Astrocyte of the spinal cord (primary cell): ENCODE data around the gene ZPBP2.
A peak's percentile ranks its signal among the peaks of the same experiment; 100 is the strongest.
"Not testable (repeated sequence)": the region's sequence is repeated elsewhere in the genome, so short reads cannot be mapped to it uniquely, and the experiment has no call there.

Experiments
- DNase-seq: peaks from one replicate; pipeline ENCODE4 v3.0.0; 2011; ENCODE audit warnings: low read depth, low spot score
- H3K4me3 ChIP-seq: 2 replicates; pipeline ENCODE4 v1.5.1; 2011; ENCODE audit warnings: low read depth, mild to moderate bottlenecking, low read length, moderate library complexity
- in situ Hi-C: cut with HindIII; loops from 2 replicates; pipeline ENCODE4 v1.10.0; 2017; ENCODE audit warnings: low sequenced_read_pairs
- TF ChIP-seq, protein P1 (sequence below): IDR thresholded peaks from 2 replicates; pipeline ENCODE4 v1.5.1; 2012; ENCODE audit warnings: low read depth, mild to moderate bottlenecking, low read length, inconsistent platforms

The ZPBP2 gene

DNA sequence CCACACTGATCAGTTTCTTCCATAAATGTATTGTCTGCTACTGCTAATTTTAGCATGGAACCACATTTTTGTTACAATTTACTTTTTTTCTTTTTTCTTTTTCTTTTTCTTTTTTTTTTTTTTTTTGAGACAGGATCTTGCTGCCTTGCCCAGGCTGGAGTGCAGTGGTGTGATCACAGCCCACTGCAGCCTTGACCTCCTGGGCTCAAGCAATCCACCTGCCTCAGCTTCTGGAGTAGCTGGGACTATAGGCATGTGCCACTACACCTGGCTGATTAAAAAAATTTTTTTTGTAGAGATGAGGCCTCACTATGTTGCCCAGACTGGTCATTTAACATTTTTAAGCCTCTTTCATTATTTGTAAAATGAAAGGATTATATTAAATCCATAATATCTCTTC, 19.1 kb downstream of the ZPBP2 start:
- DNase-seq, result no peak
- in situ Hi-C loops, result no loop called here
- H3K4me3 ChIP-seq, result no peak overlapping the region
- TF ChIP-seq, protein P1, sequence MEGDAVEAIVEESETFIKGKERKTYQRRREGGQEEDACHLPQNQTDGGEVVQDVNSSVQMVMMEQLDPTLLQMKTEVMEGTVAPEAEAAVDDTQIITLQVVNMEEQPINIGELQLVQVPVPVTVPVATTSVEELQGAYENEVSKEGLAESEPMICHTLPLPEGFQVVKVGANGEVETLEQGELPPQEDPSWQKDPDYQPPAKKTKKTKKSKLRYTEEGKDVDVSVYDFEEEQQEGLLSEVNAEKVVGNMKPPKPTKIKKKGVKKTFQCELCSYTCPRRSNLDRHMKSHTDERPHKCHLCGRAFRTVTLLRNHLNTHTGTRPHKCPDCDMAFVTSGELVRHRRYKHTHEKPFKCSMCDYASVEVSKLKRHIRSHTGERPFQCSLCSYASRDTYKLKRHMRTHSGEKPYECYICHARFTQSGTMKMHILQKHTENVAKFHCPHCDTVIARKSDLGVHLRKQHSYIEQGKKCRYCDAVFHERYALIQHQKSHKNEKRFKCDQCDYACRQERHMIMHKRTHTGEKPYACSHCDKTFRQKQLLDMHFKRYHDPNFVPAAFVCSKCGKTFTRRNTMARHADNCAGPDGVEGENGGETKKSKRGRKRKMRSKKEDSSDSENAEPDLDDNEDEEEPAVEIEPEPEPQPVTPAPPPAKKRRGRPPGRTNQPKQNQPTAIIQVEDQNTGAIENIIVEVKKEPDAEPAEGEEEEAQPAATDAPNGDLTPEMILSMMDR, result no peak

DNA sequence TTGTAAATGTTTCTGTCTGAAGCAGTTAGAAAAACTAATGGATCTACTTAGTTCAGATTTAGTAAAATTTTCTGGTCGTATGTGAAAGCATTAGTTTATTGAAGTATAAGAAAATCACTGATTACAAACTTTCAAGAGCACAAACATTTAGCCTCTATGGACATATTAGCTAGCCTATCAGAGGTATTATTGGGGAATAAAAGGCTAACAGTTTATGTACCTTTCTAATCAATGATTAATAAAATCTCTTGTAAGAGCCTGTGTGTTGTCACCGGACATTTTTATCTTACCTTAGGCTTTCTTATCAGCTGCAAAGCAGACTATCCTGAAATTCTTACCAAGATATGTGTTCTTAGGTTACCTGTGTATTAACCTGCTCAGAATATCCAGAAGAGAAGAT, 21.2 kb downstream of the ZPBP2 start:
- TF ChIP-seq, protein P1, result no peak
- in situ Hi-C loops, result no loop called here
- no peak overlapping the region for H3K4me3 ChIP-seq
- DNase-seq, result no peak

DNA sequence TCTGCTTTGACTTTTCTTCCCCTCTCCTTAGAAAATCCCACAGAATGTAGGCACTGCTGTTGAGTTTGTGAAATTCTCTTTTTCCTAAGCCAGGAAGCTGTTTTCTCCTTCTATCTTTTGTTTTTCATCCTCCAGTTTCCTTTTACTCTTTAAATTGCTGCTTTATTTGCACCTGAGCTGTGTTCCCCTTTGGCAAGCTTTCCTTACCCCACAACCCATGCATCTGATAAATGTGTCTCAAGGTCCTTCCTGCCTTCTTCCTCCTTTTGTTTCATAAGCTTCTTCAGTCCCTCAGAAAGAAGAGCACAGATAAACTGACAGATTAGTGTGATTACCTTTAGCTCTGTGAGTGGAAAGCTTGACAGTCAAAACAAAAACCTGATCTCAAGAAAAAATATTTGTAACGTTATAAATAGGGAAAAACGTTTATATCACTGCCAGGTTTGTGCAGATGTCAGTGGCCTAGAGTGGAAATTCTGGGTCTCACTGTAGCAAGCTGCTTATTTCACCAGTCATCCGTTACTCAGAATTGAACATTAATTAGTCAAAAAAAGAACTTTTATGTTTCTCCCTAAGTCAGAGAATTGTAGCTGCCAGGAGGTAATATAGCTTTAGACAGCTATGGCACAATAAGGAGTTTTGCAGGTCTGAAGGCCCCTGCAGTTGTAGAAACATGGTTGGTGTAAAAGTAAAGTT, 26.8 kb downstream of the ZPBP2 start:
- TF ChIP-seq, protein P1, result no peak
- H3K4me3 ChIP-seq, result no peak overlapping the region
- in situ Hi-C loops, result no loop called here
- DNase-seq, result no peak

DNA sequence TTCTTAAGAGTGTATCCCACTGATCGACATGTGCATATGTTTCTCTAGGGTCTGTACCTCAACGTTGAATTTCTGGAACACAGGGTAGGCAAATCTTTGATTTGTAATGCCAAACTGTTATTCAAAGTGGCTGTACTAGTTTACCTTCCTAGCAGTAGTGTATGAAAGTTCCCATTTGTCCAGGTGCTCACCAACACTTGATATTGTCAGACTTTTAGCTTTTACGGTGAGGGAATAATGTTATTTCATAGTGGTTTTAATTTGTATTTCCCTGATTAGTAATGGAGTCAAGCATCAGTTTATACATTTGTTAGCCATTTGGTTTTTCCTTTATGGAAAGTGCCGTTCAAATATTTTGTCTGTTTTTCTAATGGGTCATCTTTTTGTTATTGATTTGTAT, 30.1 kb downstream of the ZPBP2 start:
- no peak for DNase-seq
- no peak overlapping the region for H3K4me3 ChIP-seq
- TF ChIP-seq, protein P1, result no peak
- in situ Hi-C loops, result no loop called here

DNA sequence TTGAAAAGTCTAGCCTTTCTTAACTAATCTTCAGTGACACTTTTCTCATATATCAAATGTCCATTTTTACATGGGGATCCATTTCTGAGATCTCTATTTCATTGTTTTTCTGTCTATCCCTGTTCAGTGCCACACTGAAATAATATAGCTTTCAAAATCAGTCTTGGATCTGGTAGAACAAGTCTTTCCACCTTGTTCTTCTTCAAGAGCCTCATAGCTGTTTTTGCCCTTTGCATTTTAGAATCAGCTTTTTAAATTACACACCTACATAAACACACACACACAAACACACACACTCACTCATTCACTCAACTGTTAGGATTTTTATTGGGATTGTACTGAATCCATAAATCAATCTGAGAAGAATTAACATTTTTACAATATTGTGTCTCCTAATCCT, 31.2 kb downstream of the ZPBP2 start:
- no peak overlapping the region for H3K4me3 ChIP-seq
- TF ChIP-seq, protein P1, result no peak
- DNase-seq, result no peak
- in situ Hi-C loops, result no loop called here

DNA sequence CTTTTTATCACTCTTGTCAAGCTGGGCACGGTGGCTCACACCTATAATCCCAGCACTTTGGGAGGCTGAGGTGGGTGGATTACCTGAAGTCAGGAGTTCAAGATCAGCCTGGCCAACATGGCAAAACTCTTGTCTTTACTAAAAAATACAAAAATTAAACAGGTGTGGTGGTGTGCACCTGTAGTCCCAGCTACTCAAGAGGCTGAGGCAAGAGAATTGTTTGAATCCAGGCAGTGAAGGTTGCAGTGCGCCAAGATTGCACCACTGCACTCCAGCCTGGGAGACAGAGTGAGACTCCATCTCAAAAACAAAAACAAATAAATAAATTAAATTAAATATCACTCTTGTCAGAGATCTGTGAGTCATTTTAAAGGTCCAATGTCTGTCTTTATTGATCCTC, 34.0 kb downstream of the ZPBP2 start:
- H3K4me3 ChIP-seq, in situ Hi-C loops, DNase-seq: not testable (repeated sequence)

DNA sequence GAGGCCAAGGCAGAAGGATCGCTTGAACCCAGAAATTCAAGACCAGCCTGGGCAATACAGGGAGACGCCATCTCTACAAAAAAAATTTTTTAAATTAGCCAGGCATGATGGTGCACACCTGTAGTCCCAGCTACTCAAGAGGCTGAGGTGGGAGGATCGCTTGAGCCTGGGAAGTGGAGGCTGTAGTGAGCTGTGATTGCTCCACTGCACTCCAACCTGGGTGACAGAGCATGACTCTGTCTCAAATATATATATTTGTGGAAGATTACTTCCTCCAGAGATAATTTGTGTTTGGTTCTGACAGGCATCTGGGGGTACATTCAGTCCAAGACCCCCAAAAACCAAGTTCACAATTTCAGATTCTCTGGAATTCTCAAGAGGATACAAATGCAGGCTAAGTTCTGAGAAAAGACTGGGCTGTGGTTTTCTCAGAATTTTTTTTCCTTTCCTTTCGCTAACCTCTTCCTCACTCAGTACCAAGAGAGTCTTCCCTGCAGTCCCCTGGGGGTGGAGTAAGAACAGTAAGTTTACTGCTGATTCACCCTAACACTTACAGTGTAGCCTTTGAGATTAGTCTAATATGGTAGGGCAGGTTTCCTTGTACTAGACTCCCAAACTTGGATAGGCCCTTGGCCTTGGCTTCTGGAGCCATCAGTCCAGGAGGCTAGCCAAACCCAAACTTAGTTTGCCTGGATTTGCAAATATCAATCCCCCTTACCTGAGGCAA, 35.3 kb downstream of the ZPBP2 start:
- TF ChIP-seq, protein P1, result no peak
- in situ Hi-C loops, result no loop called here
- H3K4me3 ChIP-seq, result no peak overlapping the region
- DNase-seq, result peak; percentile 2
